Omental fat pad (tissue), 4 donors: Measurements from ENCODE around the gene FAM171A2. TPM values are rescaled to one million over a fixed set of nuclear protein-coding genes. Genes with fewer than 3 reads are reported as not detected.
"Not testable (repeated sequence)": the region's sequence is repeated elsewhere in the genome, so short reads cannot be mapped to it uniquely, and the experiment has no call there.

ENCODE experiments used
- ATAC-seq: fragments of 150-250 bp; one replicate; pipeline ENCODE4 v1.9.1; 2016; ENCODE audit warnings: mild to moderate bottlenecking, moderate library complexity; ENCODE audit not compliant: low FRiP score
- DNase-seq: peaks from one replicate; pipeline ENCODE4 v3.0.0-alpha.2; 2019; ENCODE audit warnings: low spot score
- CTCF ChIP-seq, 3 donors: fragments of 450-650 bp; IDR thresholded peaks; one replicate each; pipeline ENCODE4 v1.5.1; 2016 to 2017; ENCODE audit warnings: antibody characterized with exemption in 3 of 3, mild to moderate bottlenecking in 3 of 3, moderate library complexity in 2 of 3
- total RNA-seq, 4 donors: library from RNA; depleted of rRNA; stranded (reverse); fragments of >200 nt; gene quantifications; one replicate each; pipeline ENCODE4 v1.1.0, GENCODE V29; 2016

FAM171A2 gene
- total RNA-seq, 4 donors from 2014 or later = 0.56 to 3.5 (median 0.95) TPM

GRCh38 chr17:44344939-44345453 is 18.7 kb downstream of the FAM171A2 start, which contains the start of gene GRN:
Gene GRN, plus strand, starts transcription at chr17:44345302. Its CDS starts 3,863 bp downstream, at chr17:44349165.
- TF ChIP-seq CTCF (IDR thresholded peaks at IDR 0.05) = no peak
- DNase-seq (peak; percentile 88), ATAC-seq (peak; percentile 98)

- DNase-seq (no peak), ATAC-seq (no peak)
- TF ChIP-seq CTCF (IDR thresholded peaks at IDR 0.05) = no peak
Measured at GRCh38 chr17:44343510-44344209, 20.0 kb downstream of the FAM171A2 start.

GRCh38 chr17:44340553-44340952 is 23.1 kb downstream of the FAM171A2 start:
- ATAC-seq, DNase-seq: not testable (repeated sequence)

GRCh38 chr17:44338702-44339101 is 25.0 kb downstream of the FAM171A2 start:
- TF ChIP-seq CTCF (IDR thresholded peaks at IDR 0.05) = no peak
- no peak for ATAC-seq
- no peak for DNase-seq

- ATAC-seq = no peak
- no peak for DNase-seq
- TF ChIP-seq CTCF (IDR thresholded peaks at IDR 0.05) = no peak
Measured at GRCh38 chr17:44335968-44336367, 27.7 kb downstream of the FAM171A2 start.

GRCh38 chr17:44335564-44335963 is 28.1 kb downstream of the FAM171A2 start:
- no peak for TF ChIP-seq CTCF (IDR thresholded peaks at IDR 0.05)
- ATAC-seq (no peak), DNase-seq (no peak)

GRCh38 chr17:44334727-44335126 is 28.9 kb downstream of the FAM171A2 start:
- ATAC-seq = no peak

More at GRCh38 chr17:44334727-44335126, 28.9 kb downstream of the FAM171A2 start:
- TF ChIP-seq CTCF (IDR thresholded peaks at IDR 0.05) = no peak
- no peak for DNase-seq
